Measurements from ENCODE around the gene HDAC4. TPM values are rescaled to one million over a fixed set of nuclear protein-coding genes. Genes with fewer than 3 reads are reported as not detected.
A peak's percentile ranks its signal among the peaks of the same experiment; 100 is the strongest.

The HDAC4 gene
- total RNA-seq, 1 experiment from 2014 or later: 32.0 TPM

DNA sequence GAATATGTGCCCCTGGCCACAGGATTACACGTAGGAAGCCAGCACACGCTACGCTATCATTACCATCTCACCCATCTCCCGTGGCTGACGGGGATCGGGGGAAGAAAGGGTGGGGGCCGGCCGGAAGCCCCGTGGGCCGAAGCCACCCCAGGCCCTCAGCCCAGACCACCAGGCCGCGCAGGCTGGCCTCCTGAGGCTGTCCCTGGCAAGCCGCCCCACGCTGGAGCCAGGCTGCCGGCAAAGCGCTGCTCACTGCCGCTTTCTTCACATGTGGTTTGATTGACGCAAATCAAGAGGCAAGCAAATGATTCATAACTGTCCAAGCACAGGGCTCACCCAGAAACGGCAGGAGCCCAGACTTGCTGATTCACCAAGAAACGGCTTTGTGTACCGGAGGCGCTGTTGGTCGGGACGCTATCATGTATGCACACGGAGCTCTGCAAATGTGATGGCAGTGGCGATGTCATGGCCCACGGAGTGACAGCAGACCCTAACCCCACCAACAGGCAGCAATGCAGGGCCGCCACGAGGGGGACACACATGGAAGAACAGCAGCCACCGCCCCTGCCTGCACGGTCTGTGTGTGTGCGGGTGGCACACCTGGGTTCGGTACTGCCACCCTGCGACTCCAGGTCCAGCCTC is 125.7 kb downstream of the HDAC4 start:
- Histone ChIP-seq H3K14ac (ENCODE audit: insufficient read depth, low read length) (no peak overlapping the region; the same call in 1 of the 2 replicates), H3K4me1 (ENCODE audit: insufficient read depth, low read length) (no peaks in the 10 kb centered on the region), H2BK120ac (ENCODE audit: low read depth, low read length, poor library complexity, severe bottlenecking) (no peak overlapping the region), H3K4ac (ENCODE audit: low read depth, low read length) (no peak overlapping the region), H3K27me3 (ENCODE audit: insufficient read depth, low read length) (no peaks in the 10 kb centered on the region), H3K56ac (ENCODE audit: insufficient read length, low read depth, low read length) (no peak overlapping the region), H3K27ac (ENCODE audit: insufficient read length, low read depth, low read length) (no peak overlapping the region), H3K4me2 (ENCODE audit: insufficient read depth, insufficient read length, low read length) (no peak overlapping the region), H4K20me1 (ENCODE audit: control insufficient read depth, insufficient read depth, insufficient read length) (no peaks in the 10 kb centered on the region), H4K5ac (ENCODE audit: insufficient read length, low read depth, low read length) (no peak overlapping the region), H3K79me1 (ENCODE audit: insufficient read depth, low read depth, low read length, poor library complexity, severe bottlenecking) (no peaks in the 10 kb centered on the region), H2BK15ac (ENCODE audit: low read depth, low read length) (no peak overlapping the region), H2AK5ac (ENCODE audit: insufficient read length, low read length) (no peak overlapping the region), H3K9ac (ENCODE audit: extremely low read depth, insufficient read length, low read length) (no peak overlapping the region), H3K9me3 (ENCODE audit: control insufficient read depth, low read depth, low read length) (no peaks in the 10 kb centered on the region), H3K18ac (ENCODE audit: insufficient read length, low read depth, low read length) (no peak overlapping the region), H2BK12ac (ENCODE audit: insufficient read length, low read depth, low read length) (no peak overlapping the region), H4K8ac (replicated peaks; ENCODE audit: insufficient read length, low read depth, low read length) (no peak overlapping the region), H3T11ph (ENCODE audit: low read length) (no peak overlapping the region), H4K91ac (ENCODE audit: insufficient read length, low read depth, low read length) (no peak overlapping the region), H3K23ac (ENCODE audit: insufficient read length, low read depth, low read length) (no peak overlapping the region), H2AFZ (ENCODE audit: low read length) (no peak overlapping the region), H2BK5ac (ENCODE audit: insufficient read length, low read length) (no peak overlapping the region), H3K79me2 (ENCODE audit: insufficient read depth, low read length) (peaks cover 4% of the 10 kb centered on the region; the same call in 1 of the 2 replicates), H2BK20ac (ENCODE audit: low read depth, low read length, poor library complexity, severe bottlenecking) (no peak overlapping the region), H3K23me2 (ENCODE audit: insufficient read length, low read depth, low read length, poor library complexity, severe bottlenecking) (no peaks in the 10 kb centered on the region)
- no CpG with 5 or more reads among the region's 34 CpGs for WGBS (ENCODE audit: extremely low coverage, insufficient read length, low lambda C conversion rate)
- TF ChIP-seq, protein P1, sequence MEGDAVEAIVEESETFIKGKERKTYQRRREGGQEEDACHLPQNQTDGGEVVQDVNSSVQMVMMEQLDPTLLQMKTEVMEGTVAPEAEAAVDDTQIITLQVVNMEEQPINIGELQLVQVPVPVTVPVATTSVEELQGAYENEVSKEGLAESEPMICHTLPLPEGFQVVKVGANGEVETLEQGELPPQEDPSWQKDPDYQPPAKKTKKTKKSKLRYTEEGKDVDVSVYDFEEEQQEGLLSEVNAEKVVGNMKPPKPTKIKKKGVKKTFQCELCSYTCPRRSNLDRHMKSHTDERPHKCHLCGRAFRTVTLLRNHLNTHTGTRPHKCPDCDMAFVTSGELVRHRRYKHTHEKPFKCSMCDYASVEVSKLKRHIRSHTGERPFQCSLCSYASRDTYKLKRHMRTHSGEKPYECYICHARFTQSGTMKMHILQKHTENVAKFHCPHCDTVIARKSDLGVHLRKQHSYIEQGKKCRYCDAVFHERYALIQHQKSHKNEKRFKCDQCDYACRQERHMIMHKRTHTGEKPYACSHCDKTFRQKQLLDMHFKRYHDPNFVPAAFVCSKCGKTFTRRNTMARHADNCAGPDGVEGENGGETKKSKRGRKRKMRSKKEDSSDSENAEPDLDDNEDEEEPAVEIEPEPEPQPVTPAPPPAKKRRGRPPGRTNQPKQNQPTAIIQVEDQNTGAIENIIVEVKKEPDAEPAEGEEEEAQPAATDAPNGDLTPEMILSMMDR (conservative IDR thresholded peaks at IDR 0.05): no peak
- Mint-ChIP-seq H3K36me3 (ENCODE audit: insufficient read depth in 1 of 3, low read depth in 3 of 3) (no peaks in the 10 kb centered on the region), H3K4me3 (no peak overlapping the region), H3K9me3 (no peaks in the 10 kb centered on the region), H3K27ac (0 out of 7 replicates have a peak overlapping the region, but pooled peaks of 1 of the 3 experiments have one; percentile 29), H3K4me1 (peaks cover 30 to 35% of the 10 kb centered on the region in 2 experiments), H3K27me3 (ENCODE audit: low read depth) (no peaks in the 10 kb centered on the region)
- DNase-seq: no peak
